ENCODE data around the gene NTHL1. TPM values are rescaled to one million over a fixed set of nuclear protein-coding genes. Genes with fewer than 3 reads are reported as not detected.

NTHL1 gene
- total and polyA plus RNA-seq, 2 experiments from 2014 or later = 51.3 to 61.3 TPM

GRCh38 chr16:2066139-2066538, 18.5 kb upstream of the NTHL1 start:
- Histone ChIP-seq H3K9me3 (ENCODE audit: low read depth) (no peaks in the 10 kb centered on the region), H3K36me3 (peaks cover 22% of the 10 kb centered on the region), H3K27ac (no peak overlapping the region), H3K4me3 (no peak overlapping the region), H3K27me3 (no peaks in the 10 kb centered on the region), H3K4me1 (ENCODE audit: low read depth) (no peaks in the 10 kb centered on the region)
- no peak for TF ChIP-seq CTCF (IDR thresholded peaks at IDR 0.05; ENCODE audit: low read depth, low read length)
- no peak for DNase-seq (ENCODE audit: low read depth in 1 of 2, low spot score in 1 of 2)

DNA sequence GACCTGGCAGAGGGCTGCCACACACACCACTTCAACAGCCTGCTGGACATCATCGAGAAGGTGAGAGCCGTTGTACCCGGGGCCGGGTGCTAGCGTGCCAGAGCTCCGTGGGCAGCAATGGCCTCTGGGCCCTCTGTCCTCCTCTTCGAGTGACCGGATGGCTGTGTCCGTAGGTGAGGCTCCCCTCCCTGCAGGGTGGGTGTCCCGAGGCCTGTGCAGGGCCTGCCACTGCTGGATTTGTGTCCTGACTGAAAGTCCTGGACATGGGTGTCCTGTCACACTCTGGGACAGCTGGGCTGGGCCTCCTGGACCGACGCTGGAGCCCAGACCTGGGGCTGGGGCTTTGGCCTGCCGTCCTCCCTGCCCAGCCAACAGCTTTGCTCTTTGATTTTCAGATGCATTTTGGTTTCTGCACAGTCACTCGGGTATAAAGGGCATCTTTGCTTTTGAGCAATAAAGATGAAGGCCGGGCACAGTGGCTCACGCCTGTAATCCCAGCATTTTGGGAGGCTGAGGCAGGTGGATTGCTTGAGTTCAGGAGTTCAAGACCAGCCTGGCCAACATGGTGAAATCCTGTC, 16.8 kb upstream of the NTHL1 start:
- TF ChIP-seq CTCF (IDR thresholded peaks at IDR 0.05; ENCODE audit: low read depth, low read length) = no peak
- Histone ChIP-seq H3K4me1 (ENCODE audit: low read depth) (no peaks in the 10 kb centered on the region), H3K4me3 (no peak overlapping the region), H3K27ac (no peak overlapping the region), H3K9me3 (ENCODE audit: low read depth) (no peaks in the 10 kb centered on the region), H3K36me3 (peaks cover 19% of the 10 kb centered on the region), H3K27me3 (no peaks in the 10 kb centered on the region)
- DNase-seq (ENCODE audit: low read depth in 1 of 2, low spot score in 1 of 2) = no peak

GRCh38 chr16:2063861-2064260, 16.2 kb upstream of the NTHL1 start:
- Histone ChIP-seq H3K27ac (no peak overlapping the region), H3K4me1 (ENCODE audit: low read depth) (no peaks in the 10 kb centered on the region), H3K9me3 (ENCODE audit: low read depth) (no peaks in the 10 kb centered on the region), H3K4me3 (no peak overlapping the region), H3K27me3 (no peaks in the 10 kb centered on the region), H3K36me3 (peaks cover 19% of the 10 kb centered on the region)
- DNase-seq (ENCODE audit: low read depth in 1 of 2, low spot score in 1 of 2) = no peak
- TF ChIP-seq CTCF (IDR thresholded peaks at IDR 0.05; ENCODE audit: low read depth, low read length) = no peak

- Histone ChIP-seq H3K9me3 (ENCODE audit: low read depth) (no peaks in the 10 kb centered on the region), H3K27me3 (no peaks in the 10 kb centered on the region), H3K27ac (no peak overlapping the region), H3K4me1 (ENCODE audit: low read depth) (no peaks in the 10 kb centered on the region), H3K4me3 (no peak overlapping the region), H3K36me3 (peaks cover 19% of the 10 kb centered on the region)
- DNase-seq (ENCODE audit: low read depth in 1 of 2, low spot score in 1 of 2) = no peak
- TF ChIP-seq CTCF (IDR thresholded peaks at IDR 0.05; ENCODE audit: low read depth, low read length) = no peak
Measured at GRCh38 chr16:2062801-2063200, 15.2 kb upstream of the NTHL1 start.

- no peak for DNase-seq (ENCODE audit: low read depth in 1 of 2, low spot score in 1 of 2)
- no peaks in the 10 kb centered on the region for H3K4me1 ChIP-seq (ENCODE audit: low read depth)
- H3K4me3 ChIP-seq = no peak overlapping the region
- H3K27ac ChIP-seq = no peak overlapping the region
- peaks cover 19% of the 10 kb centered on the region for H3K36me3 ChIP-seq
- H3K27me3 ChIP-seq = no peaks in the 10 kb centered on the region
- no peak for TF ChIP-seq CTCF (IDR thresholded peaks at IDR 0.05; ENCODE audit: low read depth, low read length)
- H3K9me3 ChIP-seq (ENCODE audit: low read depth) = no peaks in the 10 kb centered on the region
Measured at GRCh38 chr16:2061526-2061925, 13.9 kb upstream of the NTHL1 start.

Measured in cardiac muscle cell (in vitro differentiated cells and primary cell).